CD4-positive, alpha-beta T cell treated with Interleukin-1 beta for 1 hour (primary cell): ENCODE measurements around the gene CSGALNACT2.
"Not testable (repeated sequence)": the region's sequence is repeated elsewhere in the genome, so short reads cannot be mapped to it uniquely, and the experiment has no call there.

Experiments
- DNase-seq, 2 donors: peaks; one replicate each; pipeline ENCODE4 v3.0.0-alpha.2; 2020 to 2022

The CSGALNACT2 gene

GRCh38 chr10:43138021-43138756, at the start of gene CSGALNACT2:
TSS of gene CSGALNACT2 (plus strand) at chr10:43138445. CDS start at chr10:43155150, 16,705 bp downstream.
- DNase-seq: peak; percentile 88 to 89

- DNase-seq: no peak
Observed at GRCh38 chr10:43089519-43089918, 48.7 kb upstream of the CSGALNACT2 start.

- DNase-seq: no peak
Observed at GRCh38 chr10:43090188-43090587, 48.1 kb upstream of the CSGALNACT2 start.

- DNase-seq: no peak
Observed at GRCh38 chr10:43090664-43091063, 47.6 kb upstream of the CSGALNACT2 start.

- DNase-seq: no peak
Observed at GRCh38 chr10:43091846-43092245, 46.4 kb upstream of the CSGALNACT2 start.

- no peak for DNase-seq
Observed at GRCh38 chr10:43093423-43094076, 44.7 kb upstream of the CSGALNACT2 start.

- DNase-seq: no peak
Observed at GRCh38 chr10:43094085-43094484, 44.2 kb upstream of the CSGALNACT2 start.

- DNase-seq: not testable (repeated sequence)
Observed at GRCh38 chr10:43099339-43099738, 38.9 kb upstream of the CSGALNACT2 start.

GRCh38 chr10:43099928-43100327, 38.3 kb upstream of the CSGALNACT2 start:
- no peak for DNase-seq

- DNase-seq: no peak
Observed at GRCh38 chr10:43100366-43100765, 37.9 kb upstream of the CSGALNACT2 start.

- no peak for DNase-seq
Observed at GRCh38 chr10:43102063-43102828, 36.0 kb upstream of the CSGALNACT2 start.

- DNase-seq: peak; percentile 75 to 79
Observed at GRCh38 chr10:43105102-43105955, 32.9 kb upstream of the CSGALNACT2 start.

- DNase-seq: no peak
Observed at GRCh38 chr10:43105956-43106229, 32.4 kb upstream of the CSGALNACT2 start.

- DNase-seq: no peak
Observed at GRCh38 chr10:43106256-43107091, 31.8 kb upstream of the CSGALNACT2 start.

- DNase-seq: no peak
Observed at GRCh38 chr10:43108951-43109350, 29.3 kb upstream of the CSGALNACT2 start.

- DNase-seq: no peak
Observed at GRCh38 chr10:43109671-43110249, 28.5 kb upstream of the CSGALNACT2 start.

GRCh38 chr10:43110338-43111071, 27.7 kb upstream of the CSGALNACT2 start:
- no peak for DNase-seq

GRCh38 chr10:43111101-43111500, 27.1 kb upstream of the CSGALNACT2 start:
- no peak for DNase-seq

GRCh38 chr10:43111921-43112607, 26.2 kb upstream of the CSGALNACT2 start:
- DNase-seq: no peak

GRCh38 chr10:43112608-43112961, 25.7 kb upstream of the CSGALNACT2 start:
- no peak for DNase-seq
